ENCODE measurements around the gene RABGAP1L. TPM values are rescaled to one million over a fixed set of nuclear protein-coding genes. Genes with fewer than 3 reads are reported as not detected.
"Not testable (repeated sequence)": the region's sequence is repeated elsewhere in the genome, so short reads cannot be mapped to it uniquely, and the experiment has no call there.

Gene RABGAP1L
- total RNA-seq, 4 donors from 2014 or later, result 170 to 282 (median 182) TPM

DNA sequence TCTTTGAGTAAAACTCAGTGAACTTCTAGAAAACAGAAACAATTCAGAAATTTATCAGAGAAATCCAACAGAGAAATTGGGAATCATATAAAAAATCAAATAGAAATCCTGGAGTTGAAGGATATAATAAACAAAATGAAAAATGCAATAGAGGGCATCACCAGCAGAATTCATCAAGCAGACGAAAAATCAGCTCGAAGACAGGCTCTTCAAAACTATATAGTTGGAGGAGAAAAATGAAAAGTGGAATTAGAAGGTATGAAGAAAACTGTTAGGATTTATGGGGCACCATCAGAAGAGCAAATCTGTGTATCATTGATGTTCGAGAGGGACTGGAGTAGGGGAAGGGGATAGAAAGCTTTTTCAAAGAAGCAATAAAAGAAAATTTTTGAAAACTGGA is 167.0 kb downstream of the RABGAP1L start:
- no peak for TF ChIP-seq CTCF (IDR thresholded peaks at IDR 0.05)
- TF ChIP-seq POLR2A (IDR thresholded peaks at IDR 0.05), result no peak
- Histone ChIP-seq H3K9me3 (peaks cover 0 to 9% (median 2%) of the 10 kb centered on the region in 4 donors), H3K4me3 (no peak overlapping the region), H3K27me3 (no peaks in the 10 kb centered on the region), H3K4me1 (no peaks in the 10 kb centered on the region), H3K36me3 (peaks cover 0 to 9% (median 0%) of the 10 kb centered on the region in 3 donors), H3K27ac (no peak overlapping the region)
- no peak for DNase-seq

- no peaks in the 10 kb centered on the region for H3K9me3 ChIP-seq
- no peak overlapping the region for H3K4me3 ChIP-seq
- TF ChIP-seq POLR2A (IDR thresholded peaks at IDR 0.05), result no peak
- TF ChIP-seq CTCF (IDR thresholded peaks at IDR 0.05), result no peak
- no peaks in the 10 kb centered on the region for H3K36me3 ChIP-seq
- no peaks in the 10 kb centered on the region for H3K4me1 ChIP-seq
- no peaks in the 10 kb centered on the region for H3K27me3 ChIP-seq
- H3K27ac ChIP-seq, result no peak overlapping the region
- DNase-seq, result no peak
These were observed 174.1 kb downstream of the RABGAP1L start for GRCh38 chr1:174333437-174333836.

DNA sequence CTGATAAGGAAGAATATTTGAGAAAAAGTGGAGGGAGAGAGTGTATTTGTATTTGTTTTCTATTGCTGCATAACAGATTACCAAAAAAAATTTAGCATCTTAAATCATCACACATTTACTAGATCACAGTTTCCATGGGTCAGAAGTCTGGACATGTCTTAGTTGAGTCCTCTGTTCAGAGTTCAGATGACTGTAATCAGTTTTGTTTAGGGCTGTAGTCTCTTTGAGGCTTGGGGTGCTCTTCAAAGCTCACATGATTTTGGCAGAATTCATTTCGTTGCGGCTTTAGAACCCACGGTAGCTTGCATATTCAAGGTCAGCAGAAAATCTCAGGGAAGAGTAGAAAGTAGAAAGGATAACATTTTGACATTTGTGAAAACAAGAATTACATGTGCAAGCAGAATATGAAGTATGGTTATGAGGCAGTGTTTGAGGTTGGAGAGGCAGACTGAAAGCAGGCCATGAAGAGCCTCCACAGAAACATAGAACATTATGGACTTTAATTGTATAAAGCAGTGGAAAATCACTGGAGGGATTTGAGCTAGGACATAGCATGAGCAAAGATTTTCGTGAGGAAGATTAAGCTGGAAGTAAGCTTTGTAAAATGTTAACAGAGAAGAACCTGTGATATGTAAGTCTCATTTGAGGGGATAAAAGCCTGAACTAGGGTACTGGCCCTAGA is 177.8 kb downstream of the RABGAP1L start:
- Histone ChIP-seq H3K9me3 (no peaks in the 10 kb centered on the region), H3K27ac (no peak overlapping the region), H3K36me3 (no peaks in the 10 kb centered on the region), H3K27me3 (no peaks in the 10 kb centered on the region), H3K4me3 (no peak overlapping the region), H3K4me1 (no peaks in the 10 kb centered on the region)
- TF ChIP-seq CTCF (IDR thresholded peaks at IDR 0.05) (no peak), POLR2A (IDR thresholded peaks at IDR 0.05) (no peak)
- DNase-seq, result no peak

- H3K4me1 ChIP-seq, H3K9me3 ChIP-seq, H3K4me3 ChIP-seq, DNase-seq, H3K36me3 ChIP-seq, H3K27ac ChIP-seq, H3K27me3 ChIP-seq: not testable (repeated sequence)
These were observed 181.1 kb downstream of the RABGAP1L start for GRCh38 chr1:174340404-174340803.

GRCh38 chr1:174344162-174344561 is 184.8 kb downstream of the RABGAP1L start:
- Histone ChIP-seq H3K4me1 (no peaks in the 10 kb centered on the region), H3K27ac (no peak overlapping the region), H3K9me3 (no peaks in the 10 kb centered on the region), H3K36me3 (no peaks in the 10 kb centered on the region), H3K4me3 (no peak overlapping the region), H3K27me3 (no peaks in the 10 kb centered on the region)
- DNase-seq, result peak in 1 of 3 donors; percentile 60
- TF ChIP-seq POLR2A (IDR thresholded peaks at IDR 0.05) (no peak), CTCF (IDR thresholded peaks at IDR 0.05) (no peak)

DNA sequence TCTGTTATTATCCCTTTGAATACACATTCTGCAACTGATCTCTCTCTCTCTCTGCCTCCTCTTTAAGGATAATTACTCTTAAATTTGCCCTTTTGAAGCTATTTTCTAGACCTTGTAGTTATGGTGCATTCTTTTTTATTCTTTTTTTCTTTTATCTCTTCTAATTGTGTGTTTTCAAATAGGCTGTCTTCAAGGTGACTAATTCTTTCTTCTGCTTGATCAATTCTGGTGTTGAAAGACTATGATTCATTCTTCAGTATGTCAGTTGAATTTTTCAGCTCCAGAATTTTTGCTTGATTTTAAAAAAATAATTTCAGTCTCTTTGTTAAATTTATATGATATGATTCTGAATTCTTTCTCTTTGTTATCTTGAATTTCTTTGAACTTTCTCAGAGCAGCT is 192.8 kb downstream of the RABGAP1L start:
- H3K4me3 ChIP-seq, result no peak overlapping the region
- TF ChIP-seq POLR2A (IDR thresholded peaks at IDR 0.05) (no peak), CTCF (IDR thresholded peaks at IDR 0.05) (no peak)
- H3K9me3 ChIP-seq, result no peaks in the 10 kb centered on the region
- no peak for DNase-seq
- no peaks in the 10 kb centered on the region for H3K36me3 ChIP-seq
- no peaks in the 10 kb centered on the region for H3K27me3 ChIP-seq
- no peak overlapping the region for H3K27ac ChIP-seq
- no peaks in the 10 kb centered on the region for H3K4me1 ChIP-seq

All from Peyer's patch (tissue), 4 donors.